ENCODE data around the gene SIGLEC10.
A peak's percentile ranks its signal among the peaks of the same experiment; 100 is the strongest.
"Not testable (repeated sequence)": the region's sequence is repeated elsewhere in the genome, so short reads cannot be mapped to it uniquely, and the experiment has no call there.

Gene SIGLEC10

GRCh38 chr19:51440052-51440451 is 22.6 kb upstream of the SIGLEC10 start:
- DNase-seq: no peak

- no peak for DNase-seq
Observed at GRCh38 chr19:51439021-51439465, 21.6 kb upstream of the SIGLEC10 start.

- no peak for DNase-seq
Observed at GRCh38 chr19:51434456-51434855, 17.0 kb upstream of the SIGLEC10 start.

- no peak for DNase-seq
Observed at GRCh38 chr19:51433043-51433442, 15.6 kb upstream of the SIGLEC10 start.

GRCh38 chr19:51431124-51431523 is 13.7 kb upstream of the SIGLEC10 start:
- DNase-seq: no peak

- DNase-seq: no peak
Observed at GRCh38 chr19:51430221-51430620, 12.8 kb upstream of the SIGLEC10 start.

- no peak for DNase-seq
Observed at GRCh38 chr19:51427201-51427600, 9.8 kb upstream of the SIGLEC10 start.

GRCh38 chr19:51422053-51422448 is 4.6 kb upstream of the SIGLEC10 start:
- DNase-seq: peak; percentile 68

GRCh38 chr19:51421229-51422052 is 4.0 kb upstream of the SIGLEC10 start:
- no peak for DNase-seq

- not testable (repeated sequence) for DNase-seq
Observed at GRCh38 chr19:51420511-51420910, 3.1 kb upstream of the SIGLEC10 start.

- DNase-seq: no peak
Observed at GRCh38 chr19:51418707-51419106, 1.3 kb upstream of the SIGLEC10 start.

- DNase-seq: no peak
Observed at GRCh38 chr19:51417810-51418157, 342 bp upstream of the SIGLEC10 start.

- DNase-seq: not testable (repeated sequence)
Observed at GRCh38 chr19:51416422-51416821, 1.0 kb downstream of the SIGLEC10 start.

GRCh38 chr19:51415187-51415586 is 2.3 kb downstream of the SIGLEC10 start:
- no peak for DNase-seq

- no peak for DNase-seq
Observed at GRCh38 chr19:51410950-51411748, 6.3 kb downstream of the SIGLEC10 start.

- peak; percentile 45 for DNase-seq
Observed at GRCh38 chr19:51407511-51408131, 9.8 kb downstream of the SIGLEC10 start.

- DNase-seq: no peak
Observed at GRCh38 chr19:51402117-51402516, 15.3 kb downstream of the SIGLEC10 start.

GRCh38 chr19:51399936-51400335 is 17.5 kb downstream of the SIGLEC10 start:
- not testable (repeated sequence) for DNase-seq

- no peak for DNase-seq
Observed at GRCh38 chr19:51399231-51399630, 18.2 kb downstream of the SIGLEC10 start.

GRCh38 chr19:51398096-51398704 is 19.2 kb downstream of the SIGLEC10 start:
- no peak for DNase-seq

- DNase-seq: not testable (repeated sequence)
Observed at GRCh38 chr19:51397453-51397852, 20.0 kb downstream of the SIGLEC10 start.

GRCh38 chr19:51396175-51396574 is 21.3 kb downstream of the SIGLEC10 start:
- no peak for DNase-seq
